HEK293 (cell line): Measurements from ENCODE around the gene SLC17A5.

ENCODE experiments used
- GLI2 ChIP-seq: fragments of 450-650 bp; formaldehyde crosslinking; IDR thresholded peaks from 2 replicates; pipeline ENCODE4; 2017; ENCODE audit warnings: missing biosample characterization, missing genetic modification characterization, low read depth, borderline replicate concordance
- HOXA7 ChIP-seq: sonication (generic); formaldehyde crosslinking; IDR thresholded peaks from 2 replicates; pipeline ENCODE4 v1.8.1; 2022; ENCODE audit warnings: missing genetic modification reagents, borderline replicate concordance
- KLF1 ChIP-seq: fragments of 450-650 bp; formaldehyde crosslinking; IDR thresholded peaks from 2 replicates; pipeline ENCODE4 v1.5.1; 2016; ENCODE audit warnings: missing biosample characterization, missing genetic modification characterization
- PRDM4 ChIP-seq: fragments of 450-650 bp; formaldehyde crosslinking; IDR thresholded peaks from 2 replicates; pipeline ENCODE4 v1.5.1; 2017; ENCODE audit warnings: missing biosample characterization, missing genetic modification characterization
- RBAK ChIP-seq: fragments of 450-650 bp; formaldehyde crosslinking; IDR thresholded peaks from 2 replicates; pipeline ENCODE4 v1.5.1; 2016; ENCODE audit warnings: missing biosample characterization, missing genetic modification characterization
- SETDB1 ChIP-seq: IDR thresholded peaks from one replicate; pipeline ENCODE4 v1.6.1; 2017; ENCODE audit warnings: mild to moderate bottlenecking, low read length, moderate library complexity, mixed read lengths; ENCODE audit not compliant: insufficient read length
- ZBTB7A ChIP-seq: fragments of 450-650 bp; formaldehyde crosslinking; IDR thresholded peaks from 2 replicates; pipeline ENCODE4 v1.5.1; 2016; ENCODE audit warnings: low read depth, missing biosample characterization, missing genetic modification characterization
- ZNF114 ChIP-seq: fragments of 450-650 bp; formaldehyde crosslinking; IDR thresholded peaks from 2 replicates; pipeline ENCODE4 v1.5.0; 2017; ENCODE audit warnings: missing biosample characterization, missing genetic modification characterization
- ZNF146 ChIP-seq: fragments of 450-650 bp; formaldehyde crosslinking; IDR thresholded peaks from 2 replicates; pipeline ENCODE4 v1.5.1; 2016; ENCODE audit warnings: missing biosample characterization, missing genetic modification characterization
- ZNF19 ChIP-seq: fragments of 450-650 bp; formaldehyde crosslinking; IDR thresholded peaks from 2 replicates; pipeline ENCODE4; 2016; ENCODE audit warnings: missing biosample characterization, missing genetic modification characterization, low read depth
- ZNF24 ChIP-seq: fragments of 450-650 bp; formaldehyde crosslinking; IDR thresholded peaks from 2 replicates; pipeline ENCODE4 v1.5.1; 2016; ENCODE audit warnings: missing biosample characterization, missing genetic modification characterization
- ZNF311 ChIP-seq: fragments of 450-650 bp; formaldehyde crosslinking; IDR thresholded peaks from 2 replicates; pipeline ENCODE4 v1.5.1; 2017; ENCODE audit warnings: missing biosample characterization, missing genetic modification characterization, borderline replicate concordance
- ZNF366 ChIP-seq: fragments of 450-650 bp; formaldehyde crosslinking; conservative IDR thresholded peaks from 2 replicates; pipeline ENCODE4 v1.5.1; 2016; ENCODE audit warnings: missing biosample characterization, missing genetic modification characterization
- ZNF518A ChIP-seq: fragments of 450-650 bp; formaldehyde crosslinking; conservative IDR thresholded peaks from 2 replicates; pipeline ENCODE4 v1.5.1; 2016; ENCODE audit warnings: low read depth, missing biosample characterization, missing genetic modification characterization
- ZNF521 ChIP-seq: fragments of 450-650 bp; formaldehyde crosslinking; IDR thresholded peaks from 2 replicates; pipeline ENCODE4 v1.5.1; 2017; ENCODE audit warnings: missing biosample characterization, mild to moderate bottlenecking, missing genetic modification characterization
- ZNF560 ChIP-seq: fragments of 450-650 bp; formaldehyde crosslinking; IDR thresholded peaks from 2 replicates; pipeline ENCODE4 v1.5.1; 2017; ENCODE audit warnings: missing biosample characterization, missing genetic modification characterization, borderline replicate concordance
- ZNF623 ChIP-seq: fragments of 450-650 bp; formaldehyde crosslinking; IDR thresholded peaks from 2 replicates; pipeline ENCODE4 v1.5.1; 2016; ENCODE audit warnings: missing biosample characterization, missing genetic modification characterization
- ZNF629 ChIP-seq: fragments of 450-650 bp; formaldehyde crosslinking; IDR thresholded peaks from 2 replicates; pipeline ENCODE4 v1.5.1; 2017; ENCODE audit warnings: missing biosample characterization, missing genetic modification characterization
- ZNF639 ChIP-seq: fragments of 450-650 bp; formaldehyde crosslinking; IDR thresholded peaks from 2 replicates; pipeline ENCODE4 v1.5.1; 2016; ENCODE audit warnings: missing biosample characterization, missing genetic modification characterization
- ZNF645 ChIP-seq: fragments of 450-650 bp; formaldehyde crosslinking; IDR thresholded peaks from 2 replicates; pipeline ENCODE4; 2016; ENCODE audit warnings: missing biosample characterization, missing genetic modification characterization
- ZNF677 ChIP-seq: fragments of 450-650 bp; IDR thresholded peaks from 2 replicates; pipeline ENCODE4 v1.5.0; 2018; ENCODE audit warnings: missing biosample characterization, mild to moderate bottlenecking, missing genetic modification characterization, moderate library complexity
- ZNF701 ChIP-seq: fragments of 450-650 bp; formaldehyde crosslinking; IDR thresholded peaks from 2 replicates; pipeline ENCODE4 v1.5.1; 2016; ENCODE audit warnings: missing biosample characterization, missing genetic modification characterization
- ZNF704 ChIP-seq: fragments of 450-650 bp; formaldehyde crosslinking; IDR thresholded peaks from 2 replicates; pipeline ENCODE4 v1.5.1; 2016; ENCODE audit warnings: missing biosample characterization, missing genetic modification characterization
- ZNF747 ChIP-seq: fragments of 450-650 bp; formaldehyde crosslinking; IDR thresholded peaks from 2 replicates; pipeline ENCODE4 v1.5.1; 2016; ENCODE audit warnings: missing biosample characterization, missing genetic modification characterization
- ZNF776 ChIP-seq: fragments of 450-650 bp; formaldehyde crosslinking; IDR thresholded peaks from 2 replicates; pipeline ENCODE4 v1.5.0; 2017; ENCODE audit warnings: missing biosample characterization, missing genetic modification characterization, borderline replicate concordance
- ZNF830 ChIP-seq: fragments of 450-650 bp; IDR thresholded peaks from 2 replicates; pipeline ENCODE4 v1.5.0; 2018; ENCODE audit warnings: missing biosample characterization, missing genetic modification characterization, low read depth, mild to moderate bottlenecking, moderate library complexity
- ZSCAN5A ChIP-seq: fragments of 450-650 bp; formaldehyde crosslinking; IDR thresholded peaks from 2 replicates; pipeline ENCODE4 v1.5.1; 2016; ENCODE audit warnings: missing biosample characterization, missing genetic modification characterization

Gene SLC17A5

GRCh38 chr6:73580247-73581149 is 73.3 kb downstream of the SLC17A5 start (continued):
- TF ChIP-seq ZNF146 (tag by site-specific recombination), result no peak
- no peak for TF ChIP-seq ZNF776 (tag by site-specific recombination)
- no peak for TF ChIP-seq ZNF19
- no peak for TF ChIP-seq GLI2 (tag by site-specific recombination)
- 0 out of 2 replicates have a peak, but pooled peaks have one; percentile 8 for TF ChIP-seq PRDM4 (tag by site-specific recombination)
- no peak for TF ChIP-seq ZNF701 (tag by site-specific recombination)
- TF ChIP-seq SETDB1, result no peak
- no peak for TF ChIP-seq ZNF830 (tag by site-specific recombination)
- TF ChIP-seq ZNF114, result no peak
- no peak for TF ChIP-seq ZNF560 (tag by site-specific recombination)
- no peak for TF ChIP-seq ZNF677 (tag by site-specific recombination)
- peak; percentile 61; the same call in 1 of the 2 replicates for TF ChIP-seq ZNF629 (tag by site-specific recombination)
- TF ChIP-seq ZNF639, result no peak
- TF ChIP-seq ZNF623 (tag by site-specific recombination), result no peak
- no peak for TF ChIP-seq ZNF704
- TF ChIP-seq ZNF311 (tag by site-specific recombination), result no peak
- TF ChIP-seq ZNF747 (tag by site-specific recombination), result no peak
- TF ChIP-seq ZNF645 (tag by site-specific recombination), result no peak
- no peak for TF ChIP-seq RBAK (tag by site-specific recombination)
- TF ChIP-seq ZNF366 (tag by site-specific recombination), result peak; percentile 61; the same call in 1 of the 2 replicates
- TF ChIP-seq KLF1 (tag by site-specific recombination), result no peak; the same call in 1 of the 2 replicates
- TF ChIP-seq ZSCAN5A (tag by site-specific recombination), result no peak
- no peak for TF ChIP-seq HOXA7 (CRISPR knock-in tag)
- no peak for TF ChIP-seq ZBTB7A
- TF ChIP-seq ZNF521 (tag by site-specific recombination), result no peak
- TF ChIP-seq ZNF518A, result no peak
- no peak for TF ChIP-seq ZNF24 (tag by site-specific recombination)
